ENCODE results near the gene PPDPF.
A peak's percentile ranks its signal among the peaks of the same experiment; 100 is the strongest.

Gene PPDPF

GRCh38 chr20:63497138-63497945 is 23.2 kb upstream of the PPDPF start:
- TF ChIP-seq ISL1 (CRISPR knock-in tag; IDR thresholded peaks at IDR 0.05) (no peak), OSR1 (CRISPR knock-in tag; IDR thresholded peaks at IDR 0.05) (no peak), ZNF8 (CRISPR knock-in tag; IDR thresholded peaks at IDR 0.05) (no peak), PPARA (CRISPR knock-in tag; IDR thresholded peaks at IDR 0.05; ENCODE audit: borderline replicate concordance) (no peak), RARB (CRISPR knock-in tag; IDR thresholded peaks at IDR 0.05) (no peak)
- ATAC-seq: peak; percentile 11; the same call in 2 of the 3 replicates

- TF ChIP-seq TCF4 (CRISPR knock-in tag; IDR thresholded peaks at IDR 0.05; ENCODE audit: borderline replicate concordance): no peak
- TF ChIP-seq PPARA (CRISPR knock-in tag; IDR thresholded peaks at IDR 0.05; ENCODE audit: borderline replicate concordance): no peak
- TF ChIP-seq ISL1 (CRISPR knock-in tag; IDR thresholded peaks at IDR 0.05): no peak
- no peak for TF ChIP-seq GLIS3 (CRISPR knock-in tag; IDR thresholded peaks at IDR 0.05)
- TF ChIP-seq, protein P1, sequence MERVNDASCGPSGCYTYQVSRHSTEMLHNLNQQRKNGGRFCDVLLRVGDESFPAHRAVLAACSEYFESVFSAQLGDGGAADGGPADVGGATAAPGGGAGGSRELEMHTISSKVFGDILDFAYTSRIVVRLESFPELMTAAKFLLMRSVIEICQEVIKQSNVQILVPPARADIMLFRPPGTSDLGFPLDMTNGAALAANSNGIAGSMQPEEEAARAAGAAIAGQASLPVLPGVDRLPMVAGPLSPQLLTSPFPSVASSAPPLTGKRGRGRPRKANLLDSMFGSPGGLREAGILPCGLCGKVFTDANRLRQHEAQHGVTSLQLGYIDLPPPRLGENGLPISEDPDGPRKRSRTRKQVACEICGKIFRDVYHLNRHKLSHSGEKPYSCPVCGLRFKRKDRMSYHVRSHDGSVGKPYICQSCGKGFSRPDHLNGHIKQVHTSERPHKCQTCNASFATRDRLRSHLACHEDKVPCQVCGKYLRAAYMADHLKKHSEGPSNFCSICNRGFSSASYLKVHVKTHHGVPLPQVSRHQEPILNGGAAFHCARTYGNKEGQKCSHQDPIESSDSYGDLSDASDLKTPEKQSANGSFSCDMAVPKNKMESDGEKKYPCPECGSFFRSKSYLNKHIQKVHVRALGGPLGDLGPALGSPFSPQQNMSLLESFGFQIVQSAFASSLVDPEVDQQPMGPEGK (CRISPR knock-in tag; IDR thresholded peaks at IDR 0.05; ENCODE audit: borderline replicate concordance): no peak
- TF ChIP-seq TSHZ2 (CRISPR knock-in tag; IDR thresholded peaks at IDR 0.05): no peak
- TF ChIP-seq CSDC2 (CRISPR knock-in tag; IDR thresholded peaks at IDR 0.05): no peak
- no peak for TF ChIP-seq ZNF565 (CRISPR knock-in tag; conservative IDR thresholded peaks at IDR 0.05; ENCODE audit: low read depth)
- TF ChIP-seq, protein P2, sequence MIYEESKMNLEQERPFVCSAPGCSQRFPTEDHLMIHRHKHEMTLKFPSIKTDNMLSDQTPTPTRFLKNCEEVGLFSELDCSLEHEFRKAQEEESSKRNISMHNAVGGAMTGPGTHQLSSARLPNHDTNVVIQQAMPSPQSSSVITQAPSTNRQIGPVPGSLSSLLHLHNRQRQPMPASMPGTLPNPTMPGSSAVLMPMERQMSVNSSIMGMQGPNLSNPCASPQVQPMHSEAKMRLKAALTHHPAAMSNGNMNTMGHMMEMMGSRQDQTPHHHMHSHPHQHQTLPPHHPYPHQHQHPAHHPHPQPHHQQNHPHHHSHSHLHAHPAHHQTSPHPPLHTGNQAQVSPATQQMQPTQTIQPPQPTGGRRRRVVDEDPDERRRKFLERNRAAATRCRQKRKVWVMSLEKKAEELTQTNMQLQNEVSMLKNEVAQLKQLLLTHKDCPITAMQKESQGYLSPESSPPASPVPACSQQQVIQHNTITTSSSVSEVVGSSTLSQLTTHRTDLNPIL (CRISPR knock-in tag; IDR thresholded peaks at IDR 0.05; ENCODE audit: low read depth): no peak
- no peak for TF ChIP-seq ZNF70 (CRISPR knock-in tag; IDR thresholded peaks at IDR 0.05)
- TF ChIP-seq SNAI2 (CRISPR knock-in tag; IDR thresholded peaks at IDR 0.05): no peak
- TF ChIP-seq OSR1 (CRISPR knock-in tag; IDR thresholded peaks at IDR 0.05): no peak
- no peak for TF ChIP-seq ESRRG (CRISPR knock-in tag; IDR thresholded peaks at IDR 0.05)
- ATAC-seq: peak; percentile 52
These were observed 22.3 kb upstream of the PPDPF start for GRCh38 chr20:63497946-63498935.

GRCh38 chr20:63498960-63499337 is 21.6 kb upstream of the PPDPF start, which contains the start of gene EEF1A2:
Gene EEF1A2, minus strand, starts transcription at chr20:63499083. Its CDS starts 1,320 bp downstream, at chr20:63497763.
- TF ChIP-seq ZNF565 (CRISPR knock-in tag; conservative IDR thresholded peaks at IDR 0.05; ENCODE audit: low read depth) (no peak), ESRRG (CRISPR knock-in tag; IDR thresholded peaks at IDR 0.05) (no peak), CSDC2 (CRISPR knock-in tag; IDR thresholded peaks at IDR 0.05) (no peak), TCF4 (CRISPR knock-in tag; IDR thresholded peaks at IDR 0.05; ENCODE audit: borderline replicate concordance) (no peak), ZFP3 (CRISPR knock-in tag; IDR thresholded peaks at IDR 0.05) (no peak), ZNF70 (CRISPR knock-in tag; IDR thresholded peaks at IDR 0.05) (no peak), OSR1 (CRISPR knock-in tag; IDR thresholded peaks at IDR 0.05) (no peak), ZFP30 (CRISPR knock-in tag; IDR thresholded peaks at IDR 0.05) (no peak), GLIS3 (CRISPR knock-in tag; IDR thresholded peaks at IDR 0.05) (no peak), PPARA (CRISPR knock-in tag; IDR thresholded peaks at IDR 0.05; ENCODE audit: borderline replicate concordance) (no peak), RARB (CRISPR knock-in tag; IDR thresholded peaks at IDR 0.05) (no peak), TSHZ2 (CRISPR knock-in tag; IDR thresholded peaks at IDR 0.05) (no peak)
- TF ChIP-seq, protein P2 (CRISPR knock-in tag; IDR thresholded peaks at IDR 0.05; ENCODE audit: low read depth): no peak
- no peak for ATAC-seq
